GM21423 (cell line): ENCODE data around the gene GARS1.
A peak's percentile ranks its signal among the peaks of the same experiment; 100 is the strongest.
"Not testable (repeated sequence)": the region's sequence is repeated elsewhere in the genome, so short reads cannot be mapped to it uniquely, and the experiment has no call there.

Source experiments
- ATAC-seq: cut with Tn5 transposase; IDR thresholded peaks from one replicate; pipeline ENCODE4 v1.9.1; 2021; ENCODE audit warnings: mild to moderate bottlenecking, moderate library complexity; ENCODE audit not compliant: unreplicated experiment

GARS1 gene

GRCh38 chr7:30594540-30595435, at the start of gene GARS1:
Gene GARS1 (plus strand): TSS chr7:30594878. CDS start chr7:30594922, 44 bp downstream.
- peak; percentile 89 for ATAC-seq

- ATAC-seq, result no peak
Measured at GRCh38 chr7:30545791-30546555, 48.7 kb upstream of the GARS1 start.

- ATAC-seq, result no peak
Measured at GRCh38 chr7:30546596-30546995, 48.1 kb upstream of the GARS1 start.

- ATAC-seq, result no peak
Measured at GRCh38 chr7:30548845-30549244, 45.8 kb upstream of the GARS1 start.

- no peak for ATAC-seq
Measured at GRCh38 chr7:30549931-30550493, 44.7 kb upstream of the GARS1 start.

GRCh38 chr7:30552330-30552729, 42.3 kb upstream of the GARS1 start:
- no peak for ATAC-seq

GRCh38 chr7:30553141-30553540, 41.5 kb upstream of the GARS1 start:
- no peak for ATAC-seq

GRCh38 chr7:30553546-30553945, 41.1 kb upstream of the GARS1 start:
- ATAC-seq, result no peak

- ATAC-seq, result no peak
Measured at GRCh38 chr7:30555525-30555924, 39.2 kb upstream of the GARS1 start.

GRCh38 chr7:30556840-30557239, 37.8 kb upstream of the GARS1 start:
- ATAC-seq, result no peak

GRCh38 chr7:30557245-30557644, 37.4 kb upstream of the GARS1 start:
- ATAC-seq, result no peak

- ATAC-seq, result no peak
Measured at GRCh38 chr7:30559611-30560010, 35.1 kb upstream of the GARS1 start.

- no peak for ATAC-seq
Measured at GRCh38 chr7:30561389-30561788, 33.3 kb upstream of the GARS1 start.

GRCh38 chr7:30562498-30562897, 32.2 kb upstream of the GARS1 start:
- no peak for ATAC-seq

GRCh38 chr7:30562909-30563308, 31.8 kb upstream of the GARS1 start:
- ATAC-seq, result no peak

- ATAC-seq, result no peak
Measured at GRCh38 chr7:30563326-30563942, 31.2 kb upstream of the GARS1 start.

GRCh38 chr7:30564243-30564892, 30.3 kb upstream of the GARS1 start:
- ATAC-seq, result peak; percentile 92

GRCh38 chr7:30566596-30566995, 28.1 kb upstream of the GARS1 start:
- no peak for ATAC-seq

- ATAC-seq, result no peak
Measured at GRCh38 chr7:30567081-30567480, 27.6 kb upstream of the GARS1 start.

- ATAC-seq, result not testable (repeated sequence)
Measured at GRCh38 chr7:30570238-30570637, 24.4 kb upstream of the GARS1 start.
